Adrenal gland (tissue), 5 donors: Measurements from ENCODE around the gene FKTN.

Source experiments
- CTCF ChIP-seq, 6 experiments: fragments of 450-650 bp in 4 of 6; fragments of 200-600 bp in 2 of 6; sonication (generic) in 1 of 6; IDR thresholded peaks; 1 replicate in 5 of 6; 2 replicates in 1 of 6; pipeline versions ENCODE4 v1.5.1 to v1.8.0; 2016 to 2021; ENCODE audit warnings: antibody characterized with exemption in 6 of 6, mild to moderate bottlenecking in 2 of 6, moderate library complexity in 1 of 6
- POLR2A ChIP-seq, 2 donors: fragments of 450-650 bp; IDR thresholded peaks; one replicate each; pipeline ENCODE4 v1.6.1; 2017; ENCODE audit warnings: antibody characterized with exemption in 2 of 2, mild to moderate bottlenecking in 2 of 2, moderate library complexity in 1 of 2
- donor health status: DM: no; HTN: no; CAD: no.

GRCh38 chr9:105647595-105648349, 89.8 kb downstream of the FKTN start:
- no peak for TF ChIP-seq POLR2A (IDR thresholded peaks at IDR 0.05)
- TF ChIP-seq CTCF (IDR thresholded peaks at IDR 0.05), result no peak
